Gastrocnemius medialis (tissue), 4 donors: ENCODE results near the gene SLC7A8.

ENCODE experiments used
- CTCF ChIP-seq, 5 experiments: fragments of 450-650 bp in 3 of 5; fragments of 200-600 bp in 2 of 5; sonication (generic) in 2 of 5; IDR thresholded peaks in 4 of 5; conservative IDR thresholded peaks in 1 of 5; 1 replicate in 4 of 5; 2 replicates in 1 of 5; pipeline ENCODE4 v1.5.1; 2016 to 2019; ENCODE audit warnings: antibody characterized with exemption in 5 of 5, mild to moderate bottlenecking in 3 of 5, moderate library complexity in 3 of 5
- POLR2A ChIP-seq, 2 donors: fragments of 450-650 bp; IDR thresholded peaks; one replicate each; pipeline ENCODE4 v1.6.1; 2017; ENCODE audit warnings: antibody characterized with exemption in 2 of 2, mild to moderate bottlenecking in 2 of 2, moderate library complexity in 2 of 2

GRCh38 chr14:23209651-23210423 is 26.4 kb upstream of the SLC7A8 start:
- TF ChIP-seq CTCF (IDR thresholded peaks at IDR 0.05 in 4 of 5, conservative IDR thresholded peaks at IDR 0.05 in 1 of 5), result no peak
- TF ChIP-seq POLR2A (IDR thresholded peaks at IDR 0.05), result no peak
